Fibroblast of skin of abdomen (primary cell): ENCODE data around the gene TSKU.

Experiments used
- DNase-seq: peaks from one replicate; pipeline ENCODE4 v3.0.0-alpha.2; 2013

The TSKU gene

GRCh38 chr11:76770642-76771445, 12.3 kb upstream of the TSKU start:
- DNase-seq, result peak; percentile 95

- no peak for DNase-seq
Observed at GRCh38 chr11:76771446-76772099, 11.6 kb upstream of the TSKU start.

GRCh38 chr11:76772100-76772782, 10.9 kb upstream of the TSKU start:
- no peak for DNase-seq

- DNase-seq, result no peak
Observed at GRCh38 chr11:76772783-76773106, 10.4 kb upstream of the TSKU start.

- no peak for DNase-seq
Observed at GRCh38 chr11:76773921-76774361, 9.2 kb upstream of the TSKU start.

- DNase-seq, result no peak
Observed at GRCh38 chr11:76776472-76776871, 6.7 kb upstream of the TSKU start.

- DNase-seq, result no peak
Observed at GRCh38 chr11:76777305-76777704, 5.9 kb upstream of the TSKU start.

GRCh38 chr11:76777876-76778275, 5.3 kb upstream of the TSKU start:
- DNase-seq, result peak; percentile 52

GRCh38 chr11:76778874-76779273, 4.3 kb upstream of the TSKU start:
- DNase-seq, result peak; percentile 43

- peak; percentile 82 for DNase-seq
Observed at GRCh38 chr11:76781046-76781801, 1.9 kb upstream of the TSKU start.

GRCh38 chr11:76781807-76782530, 1.2 kb upstream of the TSKU start:
- no peak for DNase-seq

GRCh38 chr11:76782531-76783293, 444 bp upstream of the TSKU start:
- peak; percentile 98 for DNase-seq

GRCh38 chr11:76783896-76784813, 999 bp downstream of the TSKU start:
- peak; percentile 78 for DNase-seq

GRCh38 chr11:76785513-76785912, 2.4 kb downstream of the TSKU start:
- DNase-seq, result no peak

- no peak for DNase-seq
Observed at GRCh38 chr11:76786016-76786415, 2.9 kb downstream of the TSKU start.

- DNase-seq, result no peak
Observed at GRCh38 chr11:76786441-76787014, 3.4 kb downstream of the TSKU start.

GRCh38 chr11:76787271-76787670, 4.1 kb downstream of the TSKU start:
- no peak for DNase-seq

GRCh38 chr11:76787911-76788596, 4.9 kb downstream of the TSKU start:
- DNase-seq, result peak; percentile 45
